Measurements from ENCODE around the gene SFXN1.

The SFXN1 gene

DNA sequence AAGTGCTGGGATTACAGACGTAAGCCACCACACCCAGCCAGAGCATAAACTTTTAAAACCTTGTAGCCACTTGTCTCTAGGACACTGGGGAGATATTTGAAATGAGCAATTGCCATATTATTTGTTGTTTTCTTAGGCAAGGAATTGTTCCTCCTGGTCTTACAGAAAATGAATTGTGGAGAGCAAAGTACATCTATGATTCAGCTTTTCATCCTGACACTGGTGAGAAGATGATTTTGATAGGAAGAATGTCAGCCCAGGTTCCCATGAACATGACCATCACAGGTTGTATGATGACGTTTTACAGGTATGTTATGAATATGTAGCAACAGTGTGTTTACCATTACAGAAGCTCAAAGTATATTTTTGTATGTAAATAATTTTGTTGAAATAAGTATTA, 30.5 kb downstream of the SFXN1 start:
- Histone ChIP-seq H4K20me1 (peaks cover 0 to 44% (median 39%) of the 10 kb centered on the region in 11 experiments; a peak in 19 of 22 replicates), H3K4me3 (no peak overlapping the region), H3K4me1 (no peaks in the 10 kb centered on the region), H3K36me3 (peaks cover 89 to 100% (median 96%) of the 10 kb centered on the region in 11 experiments), H3K4me2 (no peak overlapping the region), H3K27me3 (no peaks in the 10 kb centered on the region), H3K27ac (no peak overlapping the region), H3K9ac (no peak overlapping the region), H3K9me3 (replicated peaks in 1 of 11) (no peaks in the 10 kb centered on the region; a peak in 1 of 22 replicates)
- TF ChIP-seq Cebpa-rat (IDR thresholded peaks at IDR 0.05), result no peak

DNA sequence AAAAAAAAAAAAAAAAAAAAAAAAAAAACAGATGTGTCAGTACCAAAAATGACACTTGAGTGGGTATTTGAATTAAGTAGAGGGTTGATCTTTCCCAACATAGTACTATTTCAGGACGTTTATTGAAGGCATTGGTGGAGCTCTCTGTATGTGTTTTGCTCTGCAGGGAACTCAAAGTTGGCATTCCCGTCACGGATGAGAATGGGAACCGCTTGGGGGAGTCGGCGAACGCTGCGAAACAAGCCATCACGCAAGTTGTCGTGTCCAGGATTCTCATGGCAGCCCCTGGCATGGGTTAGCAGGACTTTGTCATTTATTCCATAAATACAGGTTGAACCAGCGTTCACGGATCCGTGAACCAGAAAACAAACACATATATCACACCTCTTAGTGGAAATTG, 34.9 kb downstream of the SFXN1 start:
- no peak overlapping the region for H3K27ac ChIP-seq
- peaks cover 98 to 100% (median 100%) of the 10 kb centered on the region in 11 experiments for H3K36me3 ChIP-seq
- H3K27me3 ChIP-seq, result no peaks in the 10 kb centered on the region

DNA sequence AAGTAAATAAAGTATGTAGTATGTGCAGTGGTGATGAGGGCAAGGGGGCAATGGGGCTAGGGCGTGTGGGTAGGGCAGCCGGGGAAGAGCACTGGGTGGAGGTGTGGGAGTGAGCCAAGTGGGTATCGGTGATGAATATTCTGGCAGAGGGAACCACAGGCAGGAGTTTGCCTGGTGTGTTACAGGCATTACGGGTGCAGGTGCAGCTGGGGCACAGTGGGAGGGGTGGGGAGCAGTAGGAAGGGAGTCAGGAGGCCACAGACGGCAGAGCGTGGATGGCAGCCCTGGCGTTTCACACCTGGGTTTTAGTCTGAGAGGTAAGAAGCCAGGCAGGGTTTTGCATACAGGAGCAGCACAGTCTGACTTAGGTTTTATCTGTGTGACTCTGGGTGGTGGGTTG, 35.4 kb downstream of the SFXN1 start:
- Histone ChIP-seq H3K4me2 (no peak overlapping the region), H3K27ac (no peak overlapping the region), H3K36me3 (peaks cover 98 to 100% (median 100%) of the 10 kb centered on the region in 11 experiments), H3K4me3 (no peak overlapping the region), H3K4me1 (no peaks in the 10 kb centered on the region), H3K9ac (no peak overlapping the region), H3K27me3 (no peaks in the 10 kb centered on the region), H4K20me1 (peaks cover 0 to 18% (median 8%) of the 10 kb centered on the region in 11 experiments; a peak in 15 of 22 replicates), H3K9me3 (replicated peaks in 1 of 11) (peaks cover 20 to 34% (median 28%) of the 10 kb centered on the region in 11 experiments)
- no peak for TF ChIP-seq Cebpa-rat (IDR thresholded peaks at IDR 0.05)

More for the DNA sequence above, 34.9 kb downstream of the SFXN1 start:
- Histone ChIP-seq H4K20me1 (peaks cover 0 to 23% (median 12%) of the 10 kb centered on the region in 11 experiments; a peak in 16 of 22 replicates), H3K4me2 (no peak overlapping the region), H3K4me3 (no peak overlapping the region), H3K9me3 (replicated peaks in 1 of 11) (peaks cover 16 to 30% (median 23%) of the 10 kb centered on the region in 11 experiments), H3K9ac (no peak overlapping the region), H3K4me1 (no peaks in the 10 kb centered on the region)
- no peak for TF ChIP-seq Cebpa-rat (IDR thresholded peaks at IDR 0.05)

DNA sequence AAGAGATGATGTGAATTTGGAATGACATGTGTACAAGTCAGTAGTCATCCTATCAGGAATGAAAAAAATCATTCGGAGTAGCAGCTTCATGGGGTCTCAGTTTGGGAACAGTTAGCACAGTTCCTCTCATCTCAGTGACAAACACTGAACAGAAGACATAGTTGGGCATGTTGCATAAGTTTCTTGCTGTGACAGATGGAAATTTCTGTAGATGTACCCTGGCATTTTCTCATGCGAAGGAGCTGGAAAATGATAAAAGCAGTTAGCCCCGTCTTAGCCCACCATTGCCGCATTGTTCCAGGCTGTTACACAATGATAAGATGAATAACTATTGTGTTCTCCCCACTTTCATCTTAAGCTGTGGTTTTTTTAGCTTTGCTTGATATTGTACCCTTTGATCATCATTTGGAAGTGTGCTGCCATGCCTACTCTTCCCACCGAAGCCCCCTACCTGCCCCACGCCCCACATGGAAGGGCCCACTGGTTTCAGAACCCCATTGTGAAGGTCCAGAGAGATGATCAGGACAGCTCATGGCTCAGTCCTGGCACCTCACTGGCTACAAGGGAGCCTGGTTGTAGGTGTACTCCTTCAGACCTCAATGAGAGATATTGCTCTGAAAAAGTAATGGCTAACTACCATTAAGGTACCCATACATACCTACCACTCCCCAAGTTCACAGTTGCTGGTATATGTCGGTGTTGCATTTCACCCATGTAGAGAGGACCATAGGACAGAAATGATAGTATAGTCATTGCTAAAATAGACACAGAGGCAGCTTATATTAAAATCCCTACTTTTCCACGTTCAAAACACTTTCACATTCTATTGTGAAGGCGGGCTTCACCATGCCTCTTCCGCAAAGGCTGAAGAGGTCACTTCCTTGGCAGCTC, 38.8 kb downstream of the SFXN1 start:
- TF ChIP-seq Cebpa-rat (IDR thresholded peaks at IDR 0.05), result no peak
- H3K4me3 ChIP-seq, result no peak overlapping the region; a peak in 1 of 20 replicates
- no peak overlapping the region for H3K27ac ChIP-seq
- no peaks in the 10 kb centered on the region for H3K27me3 ChIP-seq
- no peak overlapping the region for H3K9ac ChIP-seq
- peaks cover 98 to 100% (median 100%) of the 10 kb centered on the region in 11 experiments for H3K36me3 ChIP-seq
- H4K20me1 ChIP-seq, result peaks cover 0 to 3% (median 0%) of the 10 kb centered on the region in 11 experiments; a peak in 2 of 22 replicates
- peaks cover 26 to 41% (median 33%) of the 10 kb centered on the region in 11 experiments for H3K9me3 ChIP-seq (replicated peaks in 1 of 11)
- H3K4me1 ChIP-seq, result peaks cover 6 to 16% (median 14%) of the 10 kb centered on the region in 10 experiments; a peak in 19 of 20 replicates
- no peak overlapping the region for H3K4me2 ChIP-seq

GRCh38 chr5:175517824-175518450, 39.6 kb downstream of the SFXN1 start:
- peaks cover 0 to 3% (median 0%) of the 10 kb centered on the region in 11 experiments; a peak in 2 of 22 replicates for H4K20me1 ChIP-seq
- H3K4me3 ChIP-seq, result no peak overlapping the region; a peak in 1 of 20 replicates
- H3K27me3 ChIP-seq, result no peaks in the 10 kb centered on the region
- no peak overlapping the region for H3K27ac ChIP-seq
- H3K9ac ChIP-seq, result no peak overlapping the region
- H3K36me3 ChIP-seq, result peaks cover 98 to 100% (median 100%) of the 10 kb centered on the region in 11 experiments
- no peak overlapping the region for H3K4me2 ChIP-seq
- peaks cover 6 to 16% (median 14%) of the 10 kb centered on the region in 10 experiments; a peak in 19 of 20 replicates for H3K4me1 ChIP-seq
- TF ChIP-seq Cebpa-rat (IDR thresholded peaks at IDR 0.05), result no peak
- H3K9me3 ChIP-seq (replicated peaks in 1 of 11), result peaks cover 26 to 41% (median 33%) of the 10 kb centered on the region in 11 experiments

DNA sequence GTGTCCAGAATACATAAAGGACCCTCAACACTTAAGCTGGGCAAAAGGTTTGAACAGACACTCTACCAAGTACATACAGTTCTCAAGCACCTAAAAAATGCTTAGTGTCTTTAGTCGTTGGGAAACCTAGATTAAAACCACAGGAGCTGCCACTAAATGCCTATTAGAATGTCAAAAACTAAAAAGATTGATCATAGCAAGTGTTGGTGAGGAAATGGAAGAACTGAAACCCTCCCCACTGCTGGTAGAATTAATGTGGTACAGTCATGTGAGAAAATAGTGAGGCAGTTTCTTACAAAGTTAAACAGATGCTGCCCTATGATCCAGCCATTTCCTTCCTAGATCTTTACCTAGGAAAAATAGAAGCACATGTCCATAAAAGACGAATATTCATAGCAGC, 40.6 kb downstream of the SFXN1 start:
- H3K27me3 ChIP-seq, result no peaks in the 10 kb centered on the region
- H3K36me3 ChIP-seq, result peaks cover 96 to 100% (median 99%) of the 10 kb centered on the region in 11 experiments
- no peak for TF ChIP-seq Cebpa-rat (IDR thresholded peaks at IDR 0.05)
- peaks cover 6 to 16% (median 14%) of the 10 kb centered on the region in 10 experiments; a peak in 19 of 20 replicates for H3K4me1 ChIP-seq
- H4K20me1 ChIP-seq, result peaks cover 0 to 3% (median 0%) of the 10 kb centered on the region in 11 experiments; a peak in 1 of 22 replicates
- no peak overlapping the region for H3K9ac ChIP-seq
- H3K4me2 ChIP-seq, result no peak overlapping the region
- no peak overlapping the region for H3K27ac ChIP-seq
- H3K4me3 ChIP-seq, result no peak overlapping the region
- peaks cover 26 to 41% (median 33%) of the 10 kb centered on the region in 11 experiments for H3K9me3 ChIP-seq (replicated peaks in 1 of 11)

DNA sequence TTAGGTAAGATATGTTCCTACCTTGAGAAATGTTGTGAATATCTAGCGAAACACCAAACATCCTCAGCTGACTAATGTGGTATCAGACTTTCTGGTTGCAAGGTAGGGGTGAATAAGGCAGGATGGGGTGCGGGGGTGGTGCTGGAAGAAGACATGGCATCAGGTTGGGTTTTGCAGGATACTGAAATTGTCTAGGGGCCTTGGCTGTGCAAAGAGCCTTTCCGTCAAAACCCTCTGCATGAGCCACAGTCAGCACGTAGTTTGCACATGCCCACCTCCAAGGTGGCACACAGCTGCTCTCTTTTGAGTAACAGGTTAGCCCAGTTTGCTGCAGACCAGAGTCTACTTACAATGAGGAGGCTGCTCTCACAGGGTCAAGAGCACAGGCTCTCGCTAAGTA, 42.0 kb downstream of the SFXN1 start:
- Histone ChIP-seq H4K20me1 (peaks cover 0 to 3% (median 0%) of the 10 kb centered on the region in 11 experiments; a peak in 1 of 22 replicates), H3K4me2 (peak overlapping the region in 1 of 11 experiments; percentile 34; a peak in 1 of 22 replicates), H3K36me3 (peaks cover 87 to 100% (median 97%) of the 10 kb centered on the region in 11 experiments), H3K9me3 (replicated peaks in 1 of 11) (peaks cover 26 to 38% (median 33%) of the 10 kb centered on the region in 11 experiments), H3K4me1 (peaks cover 6 to 16% (median 14%) of the 10 kb centered on the region in 10 experiments; a peak in 19 of 20 replicates), H3K27ac (no peak overlapping the region), H3K27me3 (no peaks in the 10 kb centered on the region), H3K4me3 (no peak overlapping the region), H3K9ac (no peak overlapping the region)
- TF ChIP-seq Cebpa-rat (IDR thresholded peaks at IDR 0.05), result no peak

- Histone ChIP-seq H3K36me3 (peaks cover 87 to 99% (median 97%) of the 10 kb centered on the region in 11 experiments), H3K9ac (no peak overlapping the region)
- TF ChIP-seq Cebpa-rat (IDR thresholded peaks at IDR 0.05), result no peak
Measured at GRCh38 chr5:175520873-175521272, 42.5 kb downstream of the SFXN1 start.

More at GRCh38 chr5:175520873-175521272, 42.5 kb downstream of the SFXN1 start:
- Histone ChIP-seq H3K9me3 (replicated peaks in 1 of 11) (peaks cover 26 to 34% (median 31%) of the 10 kb centered on the region in 11 experiments), H3K27me3 (no peaks in the 10 kb centered on the region), H3K4me2 (peak overlapping the region in 5 of 11 experiments; percentile 21 to 48 (median 38); a peak in 5 of 22 replicates), H3K27ac (no peak overlapping the region; a peak in 1 of 22 replicates), H4K20me1 (peaks cover 0 to 3% (median 0%) of the 10 kb centered on the region in 11 experiments; a peak in 1 of 22 replicates), H3K4me1 (peaks cover 6 to 16% (median 14%) of the 10 kb centered on the region in 10 experiments; a peak in 19 of 20 replicates), H3K4me3 (no peak overlapping the region)
